Endothelial cell (in vitro differentiated cells): ENCODE results near the gene LRFN3. TPM values are rescaled to one million over a fixed set of nuclear protein-coding genes. Genes with fewer than 3 reads are reported as not detected.

Experiments used
- DNase-seq: peaks from one replicate; pipeline ENCODE4 v3.0.0; 2021; ENCODE audit warnings: low spot score
- H3K27ac Mint-ChIP-seq: one replicate; pipeline ENCODE4 v1.8.0; 2021; ENCODE audit warnings: mixed read lengths, inconsistent platforms; ENCODE audit not compliant: unreplicated experiment
- H3K27me3 Mint-ChIP-seq: one replicate; pipeline ENCODE4 v1.8.0; 2021; ENCODE audit warnings: mild to moderate bottlenecking, moderate library complexity, mixed read lengths, inconsistent platforms; ENCODE audit not compliant: unreplicated experiment
- H3K36me3 Mint-ChIP-seq: one replicate; pipeline ENCODE4 v1.8.0; 2021; ENCODE audit warnings: mild to moderate bottlenecking, low read depth, mixed read lengths, inconsistent platforms; ENCODE audit not compliant: unreplicated experiment
- H3K4me1 Mint-ChIP-seq: one replicate; pipeline ENCODE4 v1.8.0; 2021; ENCODE audit warnings: mild to moderate bottlenecking, mixed read lengths, inconsistent platforms; ENCODE audit not compliant: unreplicated experiment
- H3K4me3 Mint-ChIP-seq: one replicate; pipeline ENCODE4 v1.8.0; 2021; ENCODE audit warnings: mild to moderate bottlenecking, mixed read lengths, inconsistent platforms; ENCODE audit not compliant: unreplicated experiment
- H3K9me3 Mint-ChIP-seq: one replicate; pipeline ENCODE4 v1.8.0; 2021; ENCODE audit warnings: mixed read lengths, inconsistent platforms; ENCODE audit not compliant: unreplicated experiment
- CTCF ChIP-seq: fragments of 200-600 bp; sonication (generic); IDR thresholded peaks from one replicate; pipeline ENCODE4 v1.5.0; 2021; ENCODE audit warnings: antibody characterized with exemption; ENCODE audit not compliant: unreplicated experiment
- total RNA-seq: library from RNA; stranded (reverse); fragmentation: NEBNext Ultra II Directional; extraction: Animal tissue kit (Norgen Biotek cat#: 25700); gene quantifications from one replicate; pipeline ENCODE4 v1.2.1, GENCODE V29; 2021; ENCODE audit not compliant: unreplicated experiment

LRFN3 gene
- total RNA-seq, 1 donor from 2014 or later: 53.4 TPM

- H3K27ac Mint-ChIP-seq: no peak overlapping the region
- H3K4me1 Mint-ChIP-seq: peaks cover 13% of the 10 kb centered on the region
- TF ChIP-seq CTCF: no peak
- no peaks in the 10 kb centered on the region for H3K9me3 Mint-ChIP-seq
- peaks cover 5% of the 10 kb centered on the region for H3K27me3 Mint-ChIP-seq
- no peak overlapping the region for H3K4me3 Mint-ChIP-seq
- no peaks in the 10 kb centered on the region for H3K36me3 Mint-ChIP-seq
- no peak for DNase-seq
Measured at GRCh38 chr19:35931874-35932202, 4.3 kb upstream of the LRFN3 start.

- no peaks in the 10 kb centered on the region for H3K36me3 Mint-ChIP-seq
- TF ChIP-seq CTCF: no peak
- DNase-seq: no peak
- H3K4me3 Mint-ChIP-seq: no peak overlapping the region
- no peak overlapping the region for H3K27ac Mint-ChIP-seq
- no peaks in the 10 kb centered on the region for H3K9me3 Mint-ChIP-seq
- H3K4me1 Mint-ChIP-seq: peaks cover 12% of the 10 kb centered on the region
- H3K27me3 Mint-ChIP-seq: peaks cover 5% of the 10 kb centered on the region
Measured at GRCh38 chr19:35932291-35932936, 3.8 kb upstream of the LRFN3 start.

GRCh38 chr19:35936738-35937268 lies 629 bp downstream of the LRFN3 start:
- Mint-ChIP-seq H3K9me3 (no peaks in the 10 kb centered on the region), H3K27ac (no peak overlapping the region), H3K4me1 (peaks cover 34% of the 10 kb centered on the region)

GRCh38 chr19:35937345-35938281 lies 1.4 kb downstream of the LRFN3 start:
- no peak for TF ChIP-seq CTCF
- Mint-ChIP-seq H3K36me3 (peaks cover 19% of the 10 kb centered on the region), H3K9me3 (no peaks in the 10 kb centered on the region), H3K27ac (peak overlapping the region; percentile 33), H3K4me3 (peak overlapping the region; percentile 91), H3K4me1 (peaks cover 40% of the 10 kb centered on the region), H3K27me3 (peaks cover 17% of the 10 kb centered on the region)
- no peak for DNase-seq

More at GRCh38 chr19:35936738-35937268, 629 bp downstream of the LRFN3 start:
- Mint-ChIP-seq H3K4me3 (peak overlapping the region; percentile 91), H3K36me3 (peaks cover 19% of the 10 kb centered on the region), H3K27me3 (peaks cover 17% of the 10 kb centered on the region)
- no peak for TF ChIP-seq CTCF
- DNase-seq: no peak
